ENCODE measurements around the gene PRADC1.

Gene PRADC1

DNA sequence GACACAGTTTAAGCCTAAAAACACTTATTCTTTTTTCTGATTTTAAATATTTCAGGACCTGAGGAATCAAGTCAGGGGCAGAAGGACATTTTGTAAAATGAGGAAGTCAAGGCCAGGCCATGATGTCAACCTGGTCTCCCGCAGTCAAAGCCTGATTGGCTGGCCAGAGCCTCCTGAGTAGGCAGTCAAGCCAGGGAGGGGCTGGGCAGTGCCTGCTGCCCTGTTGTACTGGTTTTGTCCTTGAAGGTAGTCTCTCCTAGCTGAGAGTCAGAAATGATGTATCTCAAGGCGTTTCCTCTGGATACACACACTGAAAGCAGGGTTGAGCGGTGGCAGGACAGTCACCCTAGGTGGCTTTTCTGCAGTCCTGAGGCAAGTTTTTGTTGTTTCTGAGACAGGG is 20.9 kb upstream of the PRADC1 start:
- CTCF ChIA-PET = interaction anchor here (1.3 kb wide), 1 partner anchor 42 kb away, joined by 4 read pairs; no protein-coding TSS in a partner anchor
- POLR2A ChIA-PET = interaction anchor here (0.9 to 1.2 kb wide), 2 partner anchors 9 to 20 kb away, joined by 3 to 4 read pairs; partner anchors contain the start of gene CCT7
- H3K4me3 ChIP-seq (ENCODE audit: low read depth, low read length) = no peak overlapping the region
- DNase-seq (ENCODE audit: low read depth, low spot score) = no peak
- TF ChIP-seq CTCF (IDR thresholded peaks at IDR 0.05; ENCODE audit: insufficient read depth, low read length, missing control alignments) = no peak

DNA sequence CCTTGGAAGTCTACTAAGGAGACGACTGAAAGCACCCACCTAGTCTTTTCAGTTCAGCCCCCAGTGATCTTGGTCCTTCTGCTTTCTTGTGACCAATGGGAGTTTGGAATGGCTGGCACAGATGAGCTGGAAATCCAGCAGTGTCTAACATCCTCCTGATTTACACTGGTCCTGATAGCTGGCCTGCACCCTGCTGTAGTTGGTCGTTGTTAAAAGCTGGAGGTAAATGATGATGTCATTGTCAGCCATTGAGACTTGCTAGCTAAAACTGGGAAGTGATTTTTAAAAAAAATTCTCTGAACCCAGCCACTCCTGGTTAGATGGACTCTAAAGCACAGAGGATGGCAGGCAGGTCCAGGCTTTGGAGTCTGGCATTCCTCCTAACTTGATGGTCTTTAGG is 20.4 kb upstream of the PRADC1 start:
- TF ChIP-seq CTCF (IDR thresholded peaks at IDR 0.05; ENCODE audit: insufficient read depth, low read length, missing control alignments) = no peak
- ChIA-PET CTCF (interaction anchor here (1.3 kb wide), 1 partner anchor 41 kb away, joined by 4 read pairs; no protein-coding TSS in a partner anchor), POLR2A (interaction anchor here (1.2 kb wide), 1 partner anchor 19 kb away, joined by 4 read pairs; the partner anchor contains the start of gene CCT7)
- H3K4me3 ChIP-seq (ENCODE audit: low read depth, low read length) = no peak overlapping the region
- no peak for DNase-seq (ENCODE audit: low read depth, low spot score)

DNA sequence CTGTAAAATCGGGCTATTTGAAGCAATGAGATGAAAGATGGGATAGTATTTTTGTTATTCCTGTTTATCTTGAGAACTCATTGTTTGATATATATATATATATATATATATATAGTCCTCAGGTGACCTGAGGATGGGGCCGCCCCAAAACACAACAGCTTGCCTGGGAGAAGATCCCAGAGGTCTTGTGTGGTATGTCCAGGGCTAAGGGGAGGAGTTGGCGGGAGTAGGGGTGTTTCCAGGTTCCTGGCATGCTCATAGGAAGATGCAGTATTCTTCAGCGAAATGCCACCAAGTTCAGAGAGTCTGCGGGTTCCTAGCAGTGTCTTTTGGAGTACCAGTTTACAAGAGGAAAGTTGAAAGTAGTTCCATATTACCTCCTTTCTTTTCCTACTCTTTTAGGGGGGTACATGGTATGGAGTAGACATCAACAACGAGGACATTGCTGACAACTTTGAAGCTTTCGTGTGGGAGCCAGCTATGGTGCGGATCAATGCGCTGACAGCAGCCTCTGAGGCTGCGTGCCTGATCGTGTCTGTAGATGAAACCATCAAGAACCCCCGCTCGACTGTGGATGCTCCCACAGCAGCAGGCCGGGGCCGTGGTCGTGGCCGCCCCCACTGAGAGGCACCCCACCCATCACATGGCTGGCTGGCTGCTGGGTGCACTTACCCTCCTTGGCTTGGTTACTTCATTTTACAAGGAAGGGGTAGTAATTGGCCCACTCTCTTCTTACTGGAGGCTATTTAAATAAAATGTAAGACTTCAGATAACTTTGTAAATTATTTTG is 19.4 kb upstream of the PRADC1 start:
- POLR2A ChIA-PET = no interaction called here
- CTCF ChIA-PET = no interaction called here
- DNase-seq (ENCODE audit: low read depth, low spot score) = no peak
- TF ChIP-seq CTCF (IDR thresholded peaks at IDR 0.05; ENCODE audit: insufficient read depth, low read length, missing control alignments) = no peak
- H3K4me3 ChIP-seq (ENCODE audit: low read depth, low read length) = no peak overlapping the region

- H3K4me3 ChIP-seq (ENCODE audit: low read depth, low read length) = no peak overlapping the region
- DNase-seq (ENCODE audit: low read depth, low spot score) = no peak
- ChIA-PET CTCF (interaction anchor here (1.4 to 1.7 kb wide), 2 partner anchors 13 to 38 kb away, joined by 3 read pairs; no protein-coding TSS in a partner anchor), POLR2A (interaction anchor here (0.6 to 0.7 kb wide), 2 partner anchors 13 to 17 kb away, joined by 3 read pairs; partner anchors contain the start of gene CCT7)
- no peak for TF ChIP-seq CTCF (IDR thresholded peaks at IDR 0.05; ENCODE audit: insufficient read depth, low read length, missing control alignments)
Measured at GRCh38 chr2:73250872-73251846, 18.1 kb upstream of the PRADC1 start.

DNA sequence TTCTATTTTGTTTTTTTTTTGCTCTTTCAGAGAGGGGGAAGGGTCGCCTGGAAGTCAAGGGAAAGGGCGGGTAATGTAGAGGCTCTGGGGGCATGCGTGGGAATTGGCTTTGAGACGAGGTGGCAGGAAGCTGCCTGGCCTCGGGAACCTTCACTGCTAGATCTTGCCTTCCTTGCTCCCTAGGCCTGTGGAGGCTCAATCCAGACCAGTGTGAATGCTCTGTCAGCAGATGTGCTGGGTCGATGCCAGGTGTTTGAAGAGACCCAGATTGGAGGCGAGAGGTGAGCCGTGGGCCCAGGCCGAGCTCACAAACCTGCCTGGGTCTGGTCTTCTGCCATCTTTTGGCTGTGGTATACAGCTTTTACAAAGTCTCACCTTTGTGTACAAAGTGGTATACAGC is 16.6 kb upstream of the PRADC1 start:
- no peak overlapping the region for H3K4me3 ChIP-seq (ENCODE audit: low read depth, low read length)
- CTCF ChIA-PET = interaction anchor here (1.2 to 1.7 kb wide), 2 partner anchors 10 to 11 kb away, joined by 3 to 5 read pairs; no protein-coding TSS in a partner anchor

More for the DNA sequence above, 16.6 kb upstream of the PRADC1 start:
- POLR2A ChIA-PET = interaction anchor here (0.8 kb wide), 1 partner anchor 16 kb away, joined by 3 read pairs; the partner anchor contains the start of gene CCT7
- no peak for DNase-seq (ENCODE audit: low read depth, low spot score)
- TF ChIP-seq CTCF (IDR thresholded peaks at IDR 0.05; ENCODE audit: insufficient read depth, low read length, missing control alignments) = no peak

All from AG04449 (cell line).